Uterus (tissue), 2 donors: ENCODE results near the gene NOP56.

Experiments used
- CTCF ChIP-seq, 4 experiments: fragments of 200-600 bp in 2 of 4; fragments of 450-650 bp in 2 of 4; sonication (generic) in 2 of 4; IDR thresholded peaks; one replicate each; pipeline ENCODE4 v1.5.1; 2016 to 2019; ENCODE audit warnings: antibody characterized with exemption in 4 of 4, mild to moderate bottlenecking in 2 of 4, moderate library complexity in 1 of 4
- POLR2A ChIP-seq, 2 donors: fragments of 450-650 bp; IDR thresholded peaks; one replicate each; pipeline ENCODE4 v1.6.1; 2016; ENCODE audit warnings: antibody characterized with exemption in 2 of 2, mild to moderate bottlenecking in 1 of 2, moderate library complexity in 1 of 2

- TF ChIP-seq CTCF (IDR thresholded peaks at IDR 0.05) (no peak), POLR2A (IDR thresholded peaks at IDR 0.05) (no peak)
These were observed 45.3 kb downstream of the NOP56 start for GRCh38 chr20:2697768-2698167.
